GM12878 (cell line): ENCODE results near the gene RNF167. TPM values are rescaled to one million over a fixed set of nuclear protein-coding genes. Genes with fewer than 3 reads are reported as not detected.

ENCODE experiments used
- CBFB ChIP-seq: IDR thresholded peaks from 2 replicates; pipeline ENCODE4 v1.6.1; 2016; ENCODE audit warnings: antibody characterized with exemption, low read depth
- EP300 ChIP-seq, 2 experiments: fragments of 150-350 bp in 1 of 2; IDR thresholded peaks; 2 replicates each; pipeline ENCODE4 v1.6.1; 2011 to 2012; ENCODE audit warnings: low read depth in 2 of 2, low read length in 2 of 2, borderline replicate concordance in 1 of 2, improper control_type of control experiment in 1 of 2, inconsistent platforms in 1 of 2; ENCODE audit not compliant: control insufficient read depth in 1 of 2
- FOS ChIP-seq: IDR thresholded peaks from 3 replicates; pipeline ENCODE4 v1.6.1; 2011; ENCODE audit warnings: borderline replicate concordance; ENCODE audit not compliant: insufficient read length; ENCODE audit errors: extremely low read depth
- HDGF ChIP-seq: fragments of 450-650 bp; IDR thresholded peaks from 2 replicates; pipeline ENCODE4 v1.6.1; 2016; ENCODE audit warnings: antibody characterized with exemption
- MYC ChIP-seq: IDR thresholded peaks from 2 replicates; pipeline ENCODE4 v1.6.1; 2011; ENCODE audit warnings: mild to moderate bottlenecking, low read length, moderate library complexity, inconsistent platforms; ENCODE audit not compliant: insufficient read depth, insufficient replicate concordance, insufficient read length, severe bottlenecking
- NFIC ChIP-seq: IDR thresholded peaks from 2 replicates; pipeline ENCODE4 v1.6.1; 2012; ENCODE audit warnings: low read depth, mild to moderate bottlenecking, inconsistent platforms, low read length, moderate library complexity
- POLR2AphosphoS2 ChIP-seq: IDR thresholded peaks from 2 replicates; pipeline ENCODE4 v1.6.1; 2011; ENCODE audit warnings: low read depth, mild to moderate bottlenecking, low read length, improper control_type of control experiment, moderate library complexity
- POLR2AphosphoS5 ChIP-seq: IDR thresholded peaks from 2 replicates; pipeline ENCODE4 v1.6.1; 2011; ENCODE audit warnings: mild to moderate bottlenecking, low read length, inconsistent platforms
- RAD51 ChIP-seq: fragments of 450-650 bp; IDR thresholded peaks from 2 replicates; pipeline ENCODE4 v1.6.1; 2016; ENCODE audit warnings: moderate library complexity, mild to moderate bottlenecking, inconsistent platforms
- SUZ12 ChIP-seq: fragments of 200-600 bp; sonication (generic); IDR thresholded peaks from one replicate; pipeline ENCODE4 v1.6.1; 2018; ENCODE audit warnings: antibody characterized with exemption, mild to moderate bottlenecking; ENCODE audit not compliant: unreplicated experiment
- ZNF384 ChIP-seq: IDR thresholded peaks from 2 replicates; pipeline ENCODE4 v1.6.1; 2012; ENCODE audit warnings: low read depth, mild to moderate bottlenecking, low read length, improper control_type of control experiment, borderline replicate concordance
- polyA plus RNA-seq, 11 experiments: library from polyadenylated mRNA; depleted of rRNA in 4 of 11; unstranded in 6 of 11; stranded (reverse) in 5 of 11; fragments of >200 nt; fragmentation: Nextera tagmentation in 4 of 11; fragmentation: Illumina TruSeq in 1 of 11; extraction: Ambion mirVana in 4 of 11; extraction: Trizol in 1 of 11; gene quantifications; 1 replicate in 1 of 11; 2 replicates in 10 of 11; pipeline versions ENCODE4 v1.2.1 to v1.2.3, GENCODE V29; 2011 to 2016; ENCODE audit warnings: inconsistent platforms in 2 of 11, missing spikeins in 2 of 11, low read depth in 1 of 11
- total RNA-seq, 4 experiments: library from RNA; depleted of rRNA in 3 of 4; stranded (reverse); fragments of >200 nt in 3 of 4; fragmentation: Illumina TruSeq in 1 of 4; extraction: Trizol in 1 of 4; gene quantifications; 2 replicates each; pipeline versions ENCODE4 v1.2.1 to v1.2.3, GENCODE V29; 2013 to 2021
- TF ChIP-seq, protein P1 (sequence below), 3 experiments: IDR thresholded peaks in 2 of 3; conservative IDR thresholded peaks in 1 of 3; 2 replicates each; pipeline ENCODE4 v1.5.1; 2011; ENCODE audit warnings: low read depth in 3 of 3, low read length in 3 of 3, mild to moderate bottlenecking in 3 of 3, control low read depth in 2 of 3, moderate library complexity in 2 of 3, inconsistent platforms in 1 of 3, mixed read lengths in 1 of 3; ENCODE audit not compliant: control insufficient read depth in 2 of 3, insufficient read depth in 1 of 3; ENCODE audit errors: extremely low read depth in 1 of 3
- TF ChIP-seq, protein P2 (sequence below): fragments of 450-650 bp; IDR thresholded peaks from 2 replicates; pipeline ENCODE4 v1.6.1; 2017; ENCODE audit warnings: mild to moderate bottlenecking, low read depth, inconsistent platforms; ENCODE audit not compliant: poor library complexity, severe bottlenecking
- TF ChIP-seq, protein P3 (sequence below): IDR thresholded peaks from 2 replicates; pipeline ENCODE4 v1.6.1; 2012; ENCODE audit warnings: improper control_type of control experiment, low read depth, low read length; ENCODE audit not compliant: insufficient replicate concordance
- TF ChIP-seq, protein P4 (sequence below): IDR thresholded peaks from 2 replicates; pipeline ENCODE4 v1.6.1; 2011; ENCODE audit warnings: low read depth, mild to moderate bottlenecking, low read length, moderate library complexity, borderline replicate concordance; ENCODE audit errors: extremely low read depth
- TF ChIP-seq, protein P5 (sequence below): fragments of 450-650 bp; IDR thresholded peaks from 2 replicates; pipeline ENCODE4 v1.6.1; 2016; ENCODE audit warnings: mild to moderate bottlenecking

RNF167 gene
- total and polyA plus RNA-seq, 10 of the 15 experiments (the other 5 are each of a cell fraction or from before 2014, with no cell fraction given), result 33.6 to 147 (median 57.6) TPM

DNA sequence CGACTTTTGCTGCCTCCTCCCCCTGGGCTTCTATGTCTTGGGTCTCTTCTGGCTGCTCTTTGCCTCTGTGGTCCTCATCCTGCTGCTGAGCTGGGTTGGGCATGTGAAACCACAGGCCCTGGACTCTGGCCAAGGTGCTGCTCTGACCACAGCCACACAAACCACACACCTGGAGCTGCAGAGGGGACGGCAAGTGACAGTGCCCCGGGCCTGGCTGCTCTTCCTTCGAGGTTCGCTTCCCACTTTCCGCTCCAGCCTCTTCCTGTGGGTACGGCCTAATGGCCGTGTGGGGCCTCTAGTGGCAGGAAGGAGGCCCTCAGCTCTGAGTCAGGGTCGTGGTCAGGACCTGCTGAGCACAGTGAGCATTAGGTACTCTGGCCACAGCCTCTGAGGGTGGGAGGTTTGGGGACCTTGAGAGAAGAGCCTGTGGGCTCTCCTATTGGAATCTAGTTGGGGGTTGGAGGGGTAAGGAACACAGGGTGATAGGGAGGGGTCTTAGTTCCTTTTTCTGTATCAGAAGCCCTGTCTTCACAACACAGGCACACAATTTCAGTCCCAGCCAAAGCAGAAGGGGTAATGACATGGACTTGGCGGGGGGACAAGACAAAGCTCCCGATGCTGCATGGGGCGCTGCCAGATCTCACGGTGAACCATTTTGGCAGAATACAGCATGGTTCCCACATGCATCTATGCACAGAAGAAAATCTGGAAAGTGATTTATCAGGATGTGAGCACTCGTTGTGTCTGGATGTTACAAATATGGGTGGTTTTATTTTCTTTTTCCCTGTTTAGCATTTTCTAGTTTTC, 5.7 kb upstream of the RNF167 start (continued):
- TF ChIP-seq, protein P1, sequence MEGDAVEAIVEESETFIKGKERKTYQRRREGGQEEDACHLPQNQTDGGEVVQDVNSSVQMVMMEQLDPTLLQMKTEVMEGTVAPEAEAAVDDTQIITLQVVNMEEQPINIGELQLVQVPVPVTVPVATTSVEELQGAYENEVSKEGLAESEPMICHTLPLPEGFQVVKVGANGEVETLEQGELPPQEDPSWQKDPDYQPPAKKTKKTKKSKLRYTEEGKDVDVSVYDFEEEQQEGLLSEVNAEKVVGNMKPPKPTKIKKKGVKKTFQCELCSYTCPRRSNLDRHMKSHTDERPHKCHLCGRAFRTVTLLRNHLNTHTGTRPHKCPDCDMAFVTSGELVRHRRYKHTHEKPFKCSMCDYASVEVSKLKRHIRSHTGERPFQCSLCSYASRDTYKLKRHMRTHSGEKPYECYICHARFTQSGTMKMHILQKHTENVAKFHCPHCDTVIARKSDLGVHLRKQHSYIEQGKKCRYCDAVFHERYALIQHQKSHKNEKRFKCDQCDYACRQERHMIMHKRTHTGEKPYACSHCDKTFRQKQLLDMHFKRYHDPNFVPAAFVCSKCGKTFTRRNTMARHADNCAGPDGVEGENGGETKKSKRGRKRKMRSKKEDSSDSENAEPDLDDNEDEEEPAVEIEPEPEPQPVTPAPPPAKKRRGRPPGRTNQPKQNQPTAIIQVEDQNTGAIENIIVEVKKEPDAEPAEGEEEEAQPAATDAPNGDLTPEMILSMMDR (IDR thresholded peaks at IDR 0.05 in 2 of 3, conservative IDR thresholded peaks at IDR 0.05 in 1 of 3; ENCODE audit: control insufficient read depth in 2 of 3, extremely low read depth in 1 of 3, insufficient read depth in 1 of 3, low read depth in 3 of 3, low read length in 3 of 3), result peak; percentile 15 to 33 (median 27); a peak in 1 of 6 replicates
- TF ChIP-seq RAD51 (no peak), NFIC (no peak), HDGF (0 out of 2 replicates have a peak, but pooled peaks have one; percentile 40), POLR2AphosphoS2 (peak; percentile 57; the same call in 1 of the 2 replicates), ZNF384 (no peak), EP300 (IDR thresholded peaks at IDR 0.05; ENCODE audit: borderline replicate concordance in 1 of 2, control insufficient read depth in 1 of 2, low read depth in 2 of 2, low read length in 2 of 2) (no peak), SUZ12 (no peak), POLR2AphosphoS5 (peak; percentile 29; the same call in 1 of the 2 replicates), FOS (no peak), CBFB (peak; percentile 91), MYC (no peak)
- TF ChIP-seq, protein P2, sequence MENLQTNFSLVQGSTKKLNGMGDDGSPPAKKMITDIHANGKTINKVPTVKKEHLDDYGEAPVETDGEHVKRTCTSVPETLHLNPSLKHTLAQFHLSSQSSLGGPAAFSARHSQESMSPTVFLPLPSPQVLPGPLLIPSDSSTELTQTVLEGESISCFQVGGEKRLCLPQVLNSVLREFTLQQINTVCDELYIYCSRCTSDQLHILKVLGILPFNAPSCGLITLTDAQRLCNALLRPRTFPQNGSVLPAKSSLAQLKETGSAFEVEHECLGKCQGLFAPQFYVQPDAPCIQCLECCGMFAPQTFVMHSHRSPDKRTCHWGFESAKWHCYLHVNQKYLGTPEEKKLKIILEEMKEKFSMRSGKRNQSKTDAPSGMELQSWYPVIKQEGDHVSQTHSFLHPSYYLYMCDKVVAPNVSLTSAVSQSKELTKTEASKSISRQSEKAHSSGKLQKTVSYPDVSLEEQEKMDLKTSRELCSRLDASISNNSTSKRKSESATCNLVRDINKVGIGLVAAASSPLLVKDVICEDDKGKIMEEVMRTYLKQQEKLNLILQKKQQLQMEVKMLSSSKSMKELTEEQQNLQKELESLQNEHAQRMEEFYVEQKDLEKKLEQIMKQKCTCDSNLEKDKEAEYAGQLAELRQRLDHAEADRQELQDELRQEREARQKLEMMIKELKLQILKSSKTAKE, result no peak
- TF ChIP-seq, protein P3, sequence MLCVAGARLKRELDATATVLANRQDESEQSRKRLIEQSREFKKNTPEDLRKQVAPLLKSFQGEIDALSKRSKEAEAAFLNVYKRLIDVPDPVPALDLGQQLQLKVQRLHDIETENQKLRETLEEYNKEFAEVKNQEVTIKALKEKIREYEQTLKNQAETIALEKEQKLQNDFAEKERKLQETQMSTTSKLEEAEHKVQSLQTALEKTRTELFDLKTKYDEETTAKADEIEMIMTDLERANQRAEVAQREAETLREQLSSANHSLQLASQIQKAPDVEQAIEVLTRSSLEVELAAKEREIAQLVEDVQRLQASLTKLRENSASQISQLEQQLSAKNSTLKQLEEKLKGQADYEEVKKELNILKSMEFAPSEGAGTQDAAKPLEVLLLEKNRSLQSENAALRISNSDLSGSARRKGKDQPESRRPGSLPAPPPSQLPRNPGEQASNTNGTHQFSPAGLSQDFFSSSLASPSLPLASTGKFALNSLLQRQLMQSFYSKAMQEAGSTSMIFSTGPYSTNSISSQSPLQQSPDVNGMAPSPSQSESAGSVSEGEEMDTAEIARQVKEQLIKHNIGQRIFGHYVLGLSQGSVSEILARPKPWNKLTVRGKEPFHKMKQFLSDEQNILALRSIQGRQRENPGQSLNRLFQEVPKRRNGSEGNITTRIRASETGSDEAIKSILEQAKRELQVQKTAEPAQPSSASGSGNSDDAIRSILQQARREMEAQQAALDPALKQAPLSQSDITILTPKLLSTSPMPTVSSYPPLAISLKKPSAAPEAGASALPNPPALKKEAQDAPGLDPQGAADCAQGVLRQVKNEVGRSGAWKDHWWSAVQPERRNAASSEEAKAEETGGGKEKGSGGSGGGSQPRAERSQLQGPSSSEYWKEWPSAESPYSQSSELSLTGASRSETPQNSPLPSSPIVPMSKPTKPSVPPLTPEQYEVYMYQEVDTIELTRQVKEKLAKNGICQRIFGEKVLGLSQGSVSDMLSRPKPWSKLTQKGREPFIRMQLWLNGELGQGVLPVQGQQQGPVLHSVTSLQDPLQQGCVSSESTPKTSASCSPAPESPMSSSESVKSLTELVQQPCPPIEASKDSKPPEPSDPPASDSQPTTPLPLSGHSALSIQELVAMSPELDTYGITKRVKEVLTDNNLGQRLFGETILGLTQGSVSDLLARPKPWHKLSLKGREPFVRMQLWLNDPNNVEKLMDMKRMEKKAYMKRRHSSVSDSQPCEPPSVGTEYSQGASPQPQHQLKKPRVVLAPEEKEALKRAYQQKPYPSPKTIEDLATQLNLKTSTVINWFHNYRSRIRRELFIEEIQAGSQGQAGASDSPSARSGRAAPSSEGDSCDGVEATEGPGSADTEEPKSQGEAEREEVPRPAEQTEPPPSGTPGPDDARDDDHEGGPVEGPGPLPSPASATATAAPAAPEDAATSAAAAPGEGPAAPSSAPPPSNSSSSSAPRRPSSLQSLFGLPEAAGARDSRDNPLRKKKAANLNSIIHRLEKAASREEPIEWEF, result no peak
- TF ChIP-seq, protein P4, sequence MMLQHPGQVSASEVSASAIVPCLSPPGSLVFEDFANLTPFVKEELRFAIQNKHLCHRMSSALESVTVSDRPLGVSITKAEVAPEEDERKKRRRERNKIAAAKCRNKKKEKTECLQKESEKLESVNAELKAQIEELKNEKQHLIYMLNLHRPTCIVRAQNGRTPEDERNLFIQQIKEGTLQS, result no peak
- TF ChIP-seq, protein P5, sequence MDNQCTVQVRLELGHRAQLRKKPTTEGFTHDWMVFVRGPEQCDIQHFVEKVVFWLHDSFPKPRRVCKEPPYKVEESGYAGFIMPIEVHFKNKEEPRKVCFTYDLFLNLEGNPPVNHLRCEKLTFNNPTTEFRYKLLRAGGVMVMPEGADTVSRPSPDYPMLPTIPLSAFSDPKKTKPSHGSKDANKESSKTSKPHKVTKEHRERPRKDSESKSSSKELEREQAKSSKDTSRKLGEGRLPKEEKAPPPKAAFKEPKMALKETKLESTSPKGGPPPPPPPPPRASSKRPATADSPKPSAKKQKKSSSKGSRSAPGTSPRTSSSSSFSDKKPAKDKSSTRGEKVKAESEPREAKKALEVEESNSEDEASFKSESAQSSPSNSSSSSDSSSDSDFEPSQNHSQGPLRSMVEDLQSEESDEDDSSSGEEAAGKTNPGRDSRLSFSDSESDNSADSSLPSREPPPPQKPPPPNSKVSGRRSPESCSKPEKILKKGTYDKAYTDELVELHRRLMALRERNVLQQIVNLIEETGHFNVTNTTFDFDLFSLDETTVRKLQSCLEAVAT, result peak; percentile 74; the same call in 1 of the 2 replicates
